NCI-H446 treated with DMSO at 0.1 percent for 48 hours (cell line): ENCODE measurements around the gene PLD3.
"Not testable (repeated sequence)": the region's sequence is repeated elsewhere in the genome, so short reads cannot be mapped to it uniquely, and the experiment has no call there.

Experiments used
- DNase-seq: peaks from one replicate; lab custom pipeline; 2025; lab: John Stamatoyannopoulos, UW

The PLD3 gene

DNA sequence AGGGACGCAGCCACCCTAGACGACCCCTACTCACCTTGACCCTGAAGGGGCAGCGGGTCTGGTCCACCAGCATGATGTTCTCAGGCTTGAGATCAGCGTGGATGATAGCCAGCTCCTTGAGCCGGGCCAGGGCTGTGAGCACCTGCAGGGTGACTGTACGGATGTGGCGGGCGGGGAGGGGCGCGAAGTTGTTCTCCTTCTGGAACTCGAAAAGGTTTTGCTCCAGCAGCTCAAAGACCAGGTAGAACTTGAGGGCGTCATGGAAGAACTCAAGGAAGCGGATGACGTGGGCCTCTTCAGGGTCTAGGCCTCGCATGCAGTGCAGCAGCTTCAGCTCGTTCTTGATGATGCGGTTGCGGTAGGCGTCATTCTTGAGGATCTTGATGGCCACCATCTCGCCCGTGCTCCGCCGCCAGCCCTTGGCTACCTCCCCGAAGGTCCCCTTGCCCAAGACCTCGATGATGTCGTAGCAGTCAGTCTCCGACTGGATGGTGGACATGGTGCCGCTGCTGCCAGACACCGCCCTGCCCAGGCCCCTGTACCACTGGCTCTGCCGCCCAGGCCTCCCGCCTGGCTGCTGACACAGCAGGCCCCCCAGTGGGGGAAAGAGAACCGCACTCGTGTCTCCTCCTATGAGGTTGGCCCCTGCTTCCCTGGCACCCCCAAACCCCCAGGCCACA is 41.0 kb downstream of the PLD3 start:
- DNase-seq, result no peak

DNA sequence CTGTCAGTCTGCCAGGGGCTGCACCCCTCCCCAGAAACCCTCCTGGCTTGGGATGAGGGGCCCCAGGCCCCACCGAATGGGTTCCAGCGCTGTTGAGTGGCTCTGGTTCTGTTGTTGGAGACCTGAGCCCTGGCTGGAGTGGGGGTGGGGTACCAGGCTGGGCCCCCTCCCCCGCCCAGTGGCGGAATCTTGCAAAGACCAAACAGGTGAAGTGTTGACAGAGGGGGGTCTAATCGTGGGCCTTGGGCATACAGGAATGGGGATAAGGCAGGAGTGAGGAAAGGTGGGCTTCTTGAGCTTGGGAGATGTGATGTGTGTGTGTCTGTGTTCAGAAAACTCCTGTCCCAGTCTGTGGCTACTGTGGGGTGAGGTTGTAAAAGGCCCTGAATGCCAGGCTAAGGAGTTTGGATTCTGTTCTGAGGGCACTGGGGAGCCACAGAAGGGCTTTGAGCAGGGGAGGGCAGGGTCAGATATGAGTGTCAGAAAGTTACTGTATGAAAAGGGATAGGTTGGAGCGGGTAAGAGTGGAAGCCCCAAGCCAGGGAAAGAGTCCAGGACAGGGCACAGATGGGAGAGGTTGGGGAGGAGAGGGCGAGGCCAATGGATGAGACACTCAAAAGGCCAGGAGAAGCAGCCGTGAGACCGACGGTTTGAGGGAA is 41.7 kb downstream of the PLD3 start, which contains the start of gene HIPK4:
HIPK4 (minus strand) TSS at position 98 of the 659 bp plus-strand sequence. CDS start 279 bp downstream, outside the sequence.
- DNase-seq, result no peak

DNA sequence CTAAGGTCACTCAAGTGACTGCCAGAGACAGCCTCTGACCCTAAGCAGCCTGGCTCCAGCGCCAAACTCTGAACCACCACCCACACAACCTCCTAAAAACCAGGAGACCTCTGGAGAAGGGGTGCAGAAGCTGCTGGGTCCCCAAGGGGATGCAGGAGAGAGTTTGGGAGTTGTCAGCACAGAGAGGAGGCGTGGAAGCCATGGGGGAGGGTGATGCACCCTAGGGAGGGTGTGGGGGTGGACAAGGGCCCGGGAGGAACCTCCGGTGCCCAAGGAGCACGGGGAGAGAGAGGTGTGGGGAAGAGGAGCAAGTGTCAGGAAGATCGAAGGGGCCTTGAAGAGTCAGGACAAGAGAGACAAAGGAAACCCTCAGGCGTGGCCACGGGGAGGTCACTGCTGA is 43.6 kb downstream of the PLD3 start:
- no peak for DNase-seq

DNA sequence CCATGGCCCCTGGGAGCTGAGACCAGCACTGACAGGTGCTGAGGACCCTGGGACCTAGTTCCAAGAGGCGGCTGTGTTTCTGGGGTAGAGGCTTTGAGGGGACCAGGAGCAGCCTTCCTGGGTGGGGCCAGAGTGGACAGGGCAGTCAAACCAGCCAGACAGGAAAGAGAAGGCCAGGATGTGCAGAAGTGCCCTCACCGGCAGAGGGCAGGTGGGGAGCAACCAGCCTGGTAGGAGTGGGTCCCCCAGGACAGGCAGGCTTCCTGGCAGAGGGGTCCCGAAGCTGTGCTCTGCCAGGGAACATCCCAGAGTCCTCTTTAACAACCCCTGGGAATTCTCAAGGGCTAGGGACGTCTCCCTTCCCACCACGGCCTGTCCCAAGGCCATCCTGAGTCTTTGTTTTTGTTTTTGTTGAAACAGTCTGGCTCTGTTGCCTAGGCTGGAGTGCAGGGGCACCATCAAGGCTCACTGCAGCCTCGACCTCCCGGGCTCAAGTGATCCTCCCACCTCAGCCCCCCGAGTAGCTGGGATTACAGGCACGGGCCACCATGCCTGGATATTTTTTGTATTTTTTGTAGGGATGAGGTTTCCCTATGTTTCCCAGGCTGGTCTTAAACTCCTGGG is 44.5 kb downstream of the PLD3 start:
- DNase-seq, result no peak

DNA sequence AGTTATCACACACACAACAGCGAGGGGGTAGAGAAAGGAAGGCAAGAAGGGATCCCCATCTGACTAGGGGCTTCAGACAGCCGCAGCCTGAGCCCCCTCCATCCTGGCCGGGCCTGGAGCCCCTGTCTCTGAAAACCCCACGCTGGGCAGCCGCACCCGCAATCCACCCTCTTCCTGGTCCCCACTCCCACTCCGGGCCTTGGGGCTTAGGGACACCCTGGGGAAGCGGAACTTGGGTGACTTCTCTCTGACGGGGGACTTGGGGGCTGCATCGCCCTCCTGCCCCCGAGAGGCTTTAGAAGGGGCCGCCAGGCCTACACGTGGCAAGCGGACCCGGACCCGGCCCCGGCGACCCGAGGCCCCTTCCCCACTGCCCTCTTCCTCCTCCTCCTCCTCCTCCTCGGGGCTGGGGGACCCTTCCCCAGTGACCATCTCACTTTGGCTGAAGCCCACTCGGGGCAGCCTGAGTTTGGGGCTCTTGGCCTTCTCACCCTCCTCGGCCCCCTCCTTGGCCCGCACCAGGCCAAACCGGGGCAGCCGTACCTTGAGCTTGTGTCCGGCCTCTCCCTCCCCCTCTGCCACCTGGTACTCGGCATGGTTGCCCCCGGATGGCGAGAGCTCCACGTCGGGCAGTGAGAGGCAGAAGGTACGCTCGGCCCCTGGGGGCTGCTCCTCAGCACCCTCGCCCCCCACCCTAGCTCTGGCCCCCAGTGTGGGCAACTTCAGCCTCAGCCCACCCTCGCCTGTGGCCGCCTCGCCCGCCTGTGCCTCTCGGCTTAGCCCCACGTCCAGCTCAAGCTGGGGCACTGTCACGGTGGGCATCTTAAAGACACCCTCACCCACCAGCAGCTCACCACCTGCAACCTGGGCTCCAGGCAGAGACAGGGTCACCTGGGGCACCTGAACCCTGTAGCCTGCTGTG is 45.7 kb downstream of the PLD3 start:
- DNase-seq, result no peak

DNA sequence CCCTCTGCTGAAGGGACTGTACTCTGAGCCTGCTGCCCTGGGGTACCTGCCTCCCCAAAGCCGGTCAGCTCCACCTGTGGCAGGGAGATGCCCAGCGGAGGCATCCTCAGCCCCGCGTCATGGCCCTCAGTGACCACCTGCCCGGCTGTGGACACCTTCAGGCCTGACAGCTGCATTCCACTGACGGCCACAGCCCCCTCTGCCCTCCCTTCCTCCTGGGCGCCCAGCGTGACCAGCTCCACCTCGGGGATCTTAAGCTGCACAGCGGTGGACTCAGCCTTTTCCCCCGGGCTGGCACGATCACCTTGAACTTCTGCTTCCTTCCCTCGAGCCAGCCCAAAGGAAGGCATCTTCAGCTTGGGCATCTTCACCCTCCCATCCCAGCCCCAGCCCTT is 46.3 kb downstream of the PLD3 start:
- no peak for DNase-seq

DNA sequence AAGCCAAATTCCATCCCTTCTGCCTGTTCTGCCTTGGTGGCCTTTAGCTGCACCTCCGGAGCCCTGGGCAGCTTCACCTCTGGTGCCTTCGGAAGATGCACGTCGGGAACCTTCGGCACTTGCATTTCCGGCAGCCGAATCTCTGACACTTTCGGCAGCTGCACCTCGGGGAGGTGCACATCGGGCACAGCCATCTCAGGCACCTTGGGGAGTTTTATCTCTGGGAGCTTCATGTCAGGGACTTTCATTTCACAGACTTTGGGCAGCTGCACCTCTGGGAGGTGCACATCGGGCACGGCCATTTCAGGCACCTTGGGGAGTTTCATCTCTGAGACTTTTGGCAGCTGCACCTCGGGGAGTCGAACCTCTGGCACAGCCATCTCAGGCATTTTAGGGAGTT is 47.5 kb downstream of the PLD3 start:
- DNase-seq, result no peak

DNA sequence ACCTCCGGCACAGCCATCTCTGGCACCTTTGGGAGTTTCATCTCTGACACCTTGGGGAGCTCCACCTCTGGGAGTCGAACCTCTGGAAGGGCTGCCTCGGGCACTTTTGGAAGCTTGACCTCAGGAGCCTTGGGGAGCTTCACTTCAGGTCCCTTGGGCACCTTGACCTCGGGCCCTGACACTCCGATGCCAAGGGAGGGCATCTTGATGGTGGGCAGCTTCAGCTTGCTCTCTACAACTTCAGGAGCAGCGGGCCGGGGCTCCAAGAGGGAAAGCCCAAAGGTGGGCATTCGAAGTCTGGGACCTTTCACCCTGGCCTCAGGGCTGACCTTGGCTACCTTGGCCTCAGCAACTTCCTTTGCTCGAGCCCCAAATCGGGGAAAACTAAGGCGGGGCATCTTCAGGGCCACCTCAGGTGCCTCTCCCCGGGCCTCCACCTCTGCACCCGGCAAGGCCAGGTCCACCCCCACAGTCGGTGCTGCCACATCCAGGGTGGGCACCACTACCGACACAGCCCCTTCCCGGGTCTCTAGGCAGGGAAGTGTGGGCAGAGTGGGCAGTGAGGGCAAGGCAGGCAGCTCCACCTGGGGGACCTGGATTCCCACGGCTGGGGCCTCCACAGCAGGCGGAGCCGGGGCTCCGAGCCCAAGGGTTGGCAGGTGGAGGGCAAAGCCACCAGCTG is 48.5 kb downstream of the PLD3 start:
- DNase-seq, result no peak

DNA sequence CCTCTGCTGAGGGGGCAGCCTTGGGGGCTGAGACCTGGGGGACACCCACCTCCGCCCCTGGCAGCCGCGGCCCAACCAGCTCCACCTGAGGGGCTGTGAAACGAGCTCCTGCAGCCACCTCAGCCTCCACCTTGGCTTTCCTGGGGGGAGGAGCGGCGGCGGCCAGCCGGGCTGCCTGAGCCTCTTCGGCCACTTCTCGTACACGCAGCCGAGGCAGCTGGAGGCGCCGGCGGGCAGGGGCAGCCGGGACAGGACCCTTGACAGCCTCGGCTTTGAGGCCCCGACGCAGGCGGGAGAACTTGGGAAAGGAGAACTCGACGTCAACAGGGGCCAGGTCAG is 49.0 kb downstream of the PLD3 start:
- no peak for DNase-seq

DNA sequence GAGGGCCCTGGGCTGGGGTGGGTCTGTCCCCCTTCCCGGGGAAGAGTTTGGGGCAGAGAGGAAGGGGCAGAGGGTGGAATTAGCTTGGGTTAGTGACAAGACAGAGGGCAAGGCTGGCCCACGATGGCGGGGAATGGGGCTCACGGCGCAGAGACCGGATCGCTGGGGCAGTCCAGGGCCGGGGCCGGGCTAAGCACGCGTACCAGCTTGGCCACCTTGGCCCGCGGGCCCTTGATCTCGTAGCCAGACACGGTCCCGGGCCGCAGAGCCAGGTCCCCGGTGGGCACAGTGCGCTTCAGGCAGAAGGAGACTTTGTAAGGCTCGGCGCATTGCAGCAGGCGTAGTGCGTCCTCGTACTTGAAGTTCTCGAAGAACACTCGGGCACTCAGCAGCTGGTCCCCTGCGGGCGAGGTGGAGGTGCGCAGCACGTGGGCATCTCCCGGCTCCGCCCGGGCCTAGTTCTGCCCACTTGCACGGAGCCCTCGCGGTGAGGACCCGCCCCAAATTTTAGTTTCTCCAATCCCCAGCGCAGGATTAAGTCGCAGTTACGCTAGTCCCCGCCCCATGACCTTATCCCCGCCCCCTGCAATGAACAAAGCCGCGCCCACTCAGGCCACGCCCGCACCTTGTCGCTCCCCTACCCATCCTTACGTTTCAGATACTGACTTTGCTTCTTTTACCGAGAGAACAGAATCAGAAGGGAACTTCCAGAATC is 50.1 kb downstream of the PLD3 start:
- no peak for DNase-seq

DNA sequence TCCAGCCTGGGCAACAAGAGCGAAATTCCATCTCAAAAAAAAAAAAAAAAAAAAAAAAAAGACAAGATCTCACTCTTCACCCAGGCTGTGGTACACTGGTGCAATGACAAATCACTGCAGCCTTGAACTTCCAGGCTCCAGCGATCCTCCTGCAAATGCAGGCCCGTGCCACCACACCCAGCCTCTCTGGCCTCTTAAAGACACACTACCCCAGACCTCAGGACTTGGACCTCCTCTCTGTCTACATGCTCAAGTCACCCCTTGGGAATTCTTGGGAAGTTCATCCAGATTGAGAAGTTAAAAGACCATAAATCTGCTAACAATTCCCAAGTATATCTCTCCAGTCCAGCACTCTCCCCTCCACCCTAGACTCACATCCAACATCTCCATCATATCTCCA is 52.1 kb downstream of the PLD3 start:
- no peak for DNase-seq

DNA sequence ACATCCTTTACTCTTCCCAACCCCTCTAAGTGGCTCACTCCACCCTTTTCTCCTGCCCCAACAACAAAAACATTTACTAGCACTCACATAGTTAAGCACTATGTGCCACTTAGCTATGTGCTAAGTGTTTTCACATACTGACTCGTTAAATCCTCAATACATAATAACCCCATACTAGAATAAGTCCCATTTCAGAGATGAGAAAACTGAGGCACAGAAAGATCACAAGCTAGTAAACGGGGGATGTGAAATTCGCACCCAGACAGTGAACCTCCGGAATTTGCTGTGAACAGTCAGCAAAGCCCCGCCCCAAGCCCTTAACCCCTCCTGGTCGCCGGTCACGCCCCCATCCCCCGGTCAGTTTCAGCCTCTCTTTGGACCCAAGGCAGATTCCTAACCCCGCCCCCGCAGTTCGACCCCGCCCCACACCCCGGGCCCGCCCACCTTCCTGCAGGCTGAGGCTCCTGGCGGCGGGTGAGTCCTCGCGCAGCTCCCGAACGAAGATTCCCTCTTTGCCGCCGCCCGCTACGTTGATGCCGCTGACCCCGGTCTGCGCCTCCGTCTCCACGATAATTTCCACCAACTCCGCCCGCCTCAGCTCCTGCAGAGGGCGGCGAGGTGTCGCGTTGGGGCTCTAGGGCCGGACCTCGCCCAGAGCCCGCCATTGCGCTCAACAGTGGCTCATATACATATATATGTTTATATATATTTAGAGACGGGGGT is 54.9 kb downstream of the PLD3 start:
- DNase-seq, result peak; percentile 45

DNA sequence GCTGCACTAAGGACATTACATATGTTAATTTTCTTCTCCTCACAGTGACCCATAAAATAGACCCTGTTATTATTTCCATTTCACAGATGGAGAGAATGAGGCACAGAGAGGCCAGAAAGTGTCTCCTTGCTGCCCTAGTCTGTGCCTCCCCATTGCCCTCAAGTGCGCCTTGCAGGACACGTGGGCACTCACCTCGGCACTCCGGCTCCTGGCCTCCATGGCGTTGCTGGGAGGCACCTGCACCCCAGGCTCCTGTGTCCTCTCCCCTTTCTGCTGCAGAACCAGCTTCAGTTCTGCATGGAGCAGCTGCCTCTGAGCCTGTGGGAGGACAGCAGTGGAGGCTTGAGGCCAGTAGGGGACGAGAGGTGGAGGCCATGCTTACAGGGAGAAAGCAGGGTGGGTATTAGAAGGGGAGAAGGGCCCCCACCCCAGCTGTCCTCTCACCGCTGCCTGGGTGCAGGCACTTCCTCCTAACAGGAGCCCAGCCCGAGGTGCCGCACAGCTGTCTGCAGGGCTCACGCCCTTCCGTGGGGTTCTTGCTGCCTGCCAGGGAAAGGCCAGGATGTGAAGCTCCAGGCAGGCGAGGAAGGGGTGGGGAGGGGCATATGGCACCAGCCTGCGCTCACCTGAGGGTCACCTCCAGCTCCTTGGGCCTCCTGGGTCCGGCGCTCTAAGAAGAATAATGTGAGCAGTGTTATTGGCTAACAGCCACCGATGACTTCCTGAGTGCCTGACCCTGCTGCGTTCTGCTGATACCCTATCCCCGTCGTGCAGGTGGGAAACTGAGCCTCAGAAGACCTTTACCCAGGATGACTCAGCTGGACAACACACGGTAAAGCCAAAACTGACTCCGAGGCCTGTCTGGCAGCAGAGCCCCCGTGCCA is 59.5 kb downstream of the PLD3 start:
- DNase-seq, result no peak

DNA sequence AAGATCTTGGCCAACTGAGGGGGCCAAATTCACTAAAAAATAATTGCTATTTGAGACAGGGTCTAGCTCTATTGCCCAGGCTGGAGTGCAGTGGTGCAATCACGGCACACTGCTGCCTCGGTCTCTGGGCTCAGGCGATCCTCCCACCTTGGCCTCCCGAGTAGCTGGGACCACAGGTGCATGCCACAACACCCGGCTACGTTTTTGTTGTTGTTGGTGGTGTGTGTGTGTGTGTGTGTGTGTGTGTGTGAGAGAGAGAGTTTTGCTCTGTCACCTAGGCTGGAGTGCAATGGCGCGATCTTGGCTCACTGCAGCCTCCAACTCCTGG is 60.1 kb downstream of the PLD3 start:
- not testable (repeated sequence) for DNase-seq

DNA sequence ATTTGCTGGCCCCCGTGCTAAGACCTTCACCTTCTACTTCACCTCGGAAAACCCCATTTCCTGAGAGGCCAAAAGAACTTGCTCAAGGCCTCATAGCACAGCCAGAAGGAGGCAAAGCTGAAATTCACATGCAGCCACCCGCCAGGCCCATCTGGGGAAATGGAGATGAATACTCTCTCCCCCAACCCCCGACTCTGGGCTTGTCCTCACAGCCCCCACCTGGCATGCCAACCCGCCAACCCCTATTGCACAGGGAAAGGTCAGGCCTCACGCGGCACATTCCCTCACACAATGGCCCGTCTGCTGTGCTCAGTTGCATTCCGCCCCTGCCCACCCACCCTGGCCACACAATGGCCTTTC is 61.5 kb downstream of the PLD3 start:
- DNase-seq, result no peak

DNA sequence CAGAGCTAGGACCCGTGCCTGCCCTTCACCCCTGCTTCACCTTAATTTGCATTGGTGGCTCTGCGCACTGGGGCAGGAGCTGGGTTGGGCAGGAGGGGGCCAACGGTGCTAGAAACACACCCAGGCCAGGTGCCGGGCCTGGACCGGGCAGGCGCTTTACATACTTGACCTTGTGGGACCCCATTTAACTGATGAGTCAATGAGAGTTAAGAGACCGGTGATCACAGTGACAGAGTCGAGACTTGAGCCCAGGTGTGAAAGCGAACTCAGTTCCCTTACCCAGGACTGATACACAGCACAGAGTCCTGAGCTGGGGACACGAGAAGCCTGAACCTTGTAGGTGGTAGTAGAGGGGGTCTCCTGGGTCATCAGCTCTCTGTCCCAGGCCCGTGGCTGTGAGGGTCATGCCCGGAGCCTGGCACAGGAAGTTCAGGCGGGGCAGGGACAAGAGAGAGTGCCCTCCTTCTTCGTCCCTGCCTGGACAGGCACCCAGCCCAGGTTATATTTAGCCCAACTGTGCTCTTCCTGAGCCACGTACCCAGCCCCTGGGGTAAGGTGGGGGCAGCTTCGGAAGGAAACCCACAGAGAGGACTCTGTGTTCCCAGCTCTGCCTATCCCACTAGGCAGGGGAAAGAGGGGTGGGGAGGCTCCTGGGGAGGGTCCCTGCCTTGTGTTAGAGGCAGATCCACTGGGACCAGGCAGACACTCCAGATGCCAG is 62.8 kb downstream of the PLD3 start:
- DNase-seq, result no peak

DNA sequence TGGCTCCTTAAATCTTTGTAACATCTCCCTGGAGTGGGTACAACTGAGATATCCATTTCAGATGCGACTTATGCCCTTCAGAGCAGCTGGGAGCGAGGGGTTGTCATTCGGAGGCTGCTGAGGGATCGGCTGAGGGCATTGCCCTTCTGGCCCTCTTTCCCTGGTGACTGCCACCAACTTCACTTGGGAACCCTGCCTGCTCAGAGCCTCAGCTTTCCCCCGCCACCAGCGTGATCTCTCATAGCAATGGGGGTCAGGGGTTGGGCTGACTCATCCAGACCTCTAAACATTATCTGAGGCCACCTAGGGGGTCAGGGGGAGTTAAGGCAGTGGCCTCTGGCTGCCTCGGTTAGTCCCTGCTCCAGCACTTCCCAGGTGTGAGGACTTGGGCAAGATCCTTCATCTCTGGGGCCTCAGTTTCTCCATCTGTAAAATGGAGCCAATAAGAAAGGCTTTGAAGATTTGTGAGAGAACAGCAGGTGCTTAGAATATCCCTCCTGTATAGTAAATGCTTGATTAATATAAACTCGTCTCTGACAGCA is 63.5 kb downstream of the PLD3 start:
- no peak for DNase-seq

DNA sequence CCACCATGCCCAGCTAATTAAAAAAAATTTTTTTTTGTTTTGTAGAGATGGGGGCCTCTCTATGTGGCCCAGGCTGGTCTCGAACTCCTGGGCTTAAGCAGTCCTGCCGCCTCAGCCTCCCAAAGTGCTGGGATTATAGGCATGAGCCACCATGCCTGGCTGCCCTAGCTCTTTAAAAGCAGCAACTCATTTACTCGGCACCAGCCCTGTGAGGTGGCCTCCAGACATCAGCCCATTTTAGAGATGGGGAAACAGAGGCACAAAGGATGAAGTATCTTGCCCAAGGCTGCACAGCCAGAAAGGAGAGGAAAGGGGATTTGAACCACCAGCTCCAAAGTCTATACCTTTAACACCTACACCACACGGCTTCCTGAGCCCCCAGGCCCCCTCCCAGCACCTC is 64.4 kb downstream of the PLD3 start:
- DNase-seq, result no peak
